ENCODE data around the gene CAMSAP1. TPM values are rescaled to one million over a fixed set of nuclear protein-coding genes. Genes with fewer than 3 reads are reported as not detected.

CAMSAP1 gene
- total and polyA plus RNA-seq, 9 of the 15 experiments (the other 6 are each of a cell fraction or from before 2014, with no cell fraction given) = 1.5 to 28.8 (median 14.3) TPM

DNA sequence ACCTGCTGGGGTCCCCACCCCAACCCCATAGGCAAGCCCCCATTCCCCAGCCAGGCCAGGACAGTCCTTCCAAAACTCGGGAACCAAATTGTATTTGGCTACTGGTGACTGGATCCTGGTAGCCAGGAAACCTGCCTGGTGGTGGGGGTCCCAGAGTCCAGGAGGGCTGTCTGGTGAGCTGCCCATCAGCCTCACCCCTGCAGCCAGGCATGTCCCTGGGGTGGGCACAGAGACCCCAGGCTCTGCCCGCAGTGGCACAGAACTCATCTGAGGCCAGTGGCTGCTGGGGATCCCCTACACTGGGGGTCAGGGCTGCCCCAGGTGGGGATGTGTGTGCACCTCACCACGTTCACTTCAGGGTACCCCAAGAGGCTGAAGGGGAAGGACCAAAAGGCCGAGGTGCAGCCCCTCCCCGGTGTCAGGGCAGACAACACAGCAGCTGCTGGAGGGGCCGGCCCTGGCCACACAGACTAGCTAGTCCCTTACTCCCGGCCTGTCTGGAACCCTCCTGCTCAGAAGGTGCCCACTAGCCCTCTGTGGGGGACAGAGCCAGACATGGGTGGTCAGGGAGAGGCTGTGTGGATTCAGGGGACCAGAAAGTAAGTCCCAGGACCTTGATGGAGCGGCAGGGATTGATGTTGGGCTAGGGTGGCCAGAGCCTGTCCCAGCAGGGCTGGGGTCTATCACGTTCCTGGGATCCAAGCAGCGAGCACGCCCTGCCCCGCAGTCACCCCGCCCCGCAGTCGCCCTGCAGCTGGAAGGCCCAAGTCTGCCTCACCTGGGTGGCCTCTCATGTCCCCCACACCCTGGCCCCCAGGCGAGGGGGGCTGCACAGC is 113.9 kb downstream of the CAMSAP1 start:
- in situ Hi-C loops (cut with MboI) = loop anchor here (10.0 kb wide), 1 partner anchor 481 kb away; no protein-coding TSS in a partner anchor
- POLR2A ChIA-PET = interaction anchor here (0.9 kb wide), 1 partner anchor 14 kb away, joined by 4 read pairs; no protein-coding TSS in a partner anchor
- H4K20me1 ChIP-seq (replicated peaks; ENCODE audit: control insufficient read depth, insufficient read depth, low read length) = peaks cover 16% of the 10 kb centered on the region
- no peaks in the 10 kb centered on the region for H3K9me1 ChIP-seq (ENCODE audit: control insufficient read depth, insufficient read depth, low read length)
- H3K79me2 ChIP-seq (ENCODE audit: control insufficient read depth, insufficient read depth, low read length) = no peaks in the 10 kb centered on the region
- H3K4me2 ChIP-seq (ENCODE audit: insufficient read depth, low read length) = no peak overlapping the region
- H3K9ac ChIP-seq (ENCODE audit: insufficient read depth in 1 of 2, low read depth in 2 of 2, low read length in 2 of 2) = no peak overlapping the region
- DNase-seq (ENCODE audit: extremely low read depth in 1 of 4, low spot score in 3 of 4) (no peak), FAIRE-seq (no peak), ATAC-seq (no peak)
- intact Hi-C loops (cut with micrococcal nuclease) = loop anchor here (5.0 to 10.0 kb wide), 3 partner anchors 89 to 349 kb away; partner anchors contain the start of gene KCNT1
- H3K36me3 ChIP-seq (ENCODE audit: control insufficient read depth, insufficient read depth, low read length) = no peaks in the 10 kb centered on the region
- H2AFZ ChIP-seq (ENCODE audit: low read depth, low read length) = no peak overlapping the region
- no peaks in the 10 kb centered on the region for H3K9me3 ChIP-seq (replicated peaks; ENCODE audit: control insufficient read depth, insufficient read depth, low read depth, low read length)
- H3K4me3 ChIP-seq = no peak overlapping the region
- WGBS (ENCODE audit: insufficient coverage, low coverage, missing lambda C conversion rate) = 25% methylated on average over 14 of the region's 16 CpGs
- peaks cover 3 to 61% of the 10 kb centered on the region in 2 experiments; a peak in 3 of 5 replicates for H3K4me1 ChIP-seq (replicated peaks in 1 of 2; ENCODE audit: control insufficient read depth in 2 of 2, insufficient read depth in 2 of 2, low read length in 2 of 2)
- H3K27me3 ChIP-seq (ENCODE audit: control insufficient read depth in 2 of 2, insufficient read depth in 2 of 2, low read length in 2 of 2) = peaks cover 21 to 64% of the 10 kb centered on the region in 2 experiments
- no TSS peak for BruUV-seq (replicated peaks)
- CTCF ChIA-PET (ENCODE audit: low intra/inter-chr PET ratio) = interaction anchor here (1.1 kb wide), 1 partner anchor 190 kb away, joined by 3 read pairs; no protein-coding TSS in a partner anchor
- no peak overlapping the region for H3K27ac ChIP-seq (ENCODE audit: extremely low read depth, low read depth, low read length)
- TF ChIP-seq ZFPM2 (CRISPR knock-in tag; IDR thresholded peaks at IDR 0.05) (no peak), NCOA2 (IDR thresholded peaks at IDR 0.05; ENCODE audit: partially characterized antibody in 2 of 2) (no peak), ZNF121 (CRISPR knock-in tag; conservative IDR thresholded peaks at IDR 0.05) (no peak), RBM17 (IDR thresholded peaks at IDR 0.05; ENCODE audit: borderline replicate concordance, low read depth, low read length) (no peak), CBX3 (IDR thresholded peaks at IDR 0.05; ENCODE audit: borderline replicate concordance in 1 of 2, low read length in 2 of 2) (no peak), RCOR1 (IDR thresholded peaks at IDR 0.05; ENCODE audit: borderline replicate concordance in 1 of 2, low read depth in 2 of 2, low read length in 2 of 2) (no peak)
- TF ChIP-seq, protein P1, sequence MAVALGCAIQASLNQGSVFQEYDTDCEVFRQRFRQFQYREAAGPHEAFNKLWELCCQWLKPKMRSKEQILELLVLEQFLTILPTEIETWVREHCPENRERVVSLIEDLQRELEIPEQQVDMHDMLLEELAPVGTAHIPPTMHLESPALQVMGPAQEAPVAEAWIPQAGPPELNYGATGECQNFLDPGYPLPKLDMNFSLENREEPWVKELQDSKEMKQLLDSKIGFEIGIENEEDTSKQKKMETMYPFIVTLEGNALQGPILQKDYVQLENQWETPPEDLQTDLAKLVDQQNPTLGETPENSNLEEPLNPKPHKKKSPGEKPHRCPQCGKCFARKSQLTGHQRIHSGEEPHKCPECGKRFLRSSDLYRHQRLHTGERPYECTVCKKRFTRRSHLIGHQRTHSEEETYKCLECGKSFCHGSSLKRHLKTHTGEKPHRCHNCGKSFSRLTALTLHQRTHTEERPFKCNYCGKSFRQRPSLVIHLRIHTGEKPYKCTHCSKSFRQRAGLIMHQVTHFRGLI (CRISPR knock-in tag; IDR thresholded peaks at IDR 0.05) = no peak
- TF ChIP-seq, protein P2, sequence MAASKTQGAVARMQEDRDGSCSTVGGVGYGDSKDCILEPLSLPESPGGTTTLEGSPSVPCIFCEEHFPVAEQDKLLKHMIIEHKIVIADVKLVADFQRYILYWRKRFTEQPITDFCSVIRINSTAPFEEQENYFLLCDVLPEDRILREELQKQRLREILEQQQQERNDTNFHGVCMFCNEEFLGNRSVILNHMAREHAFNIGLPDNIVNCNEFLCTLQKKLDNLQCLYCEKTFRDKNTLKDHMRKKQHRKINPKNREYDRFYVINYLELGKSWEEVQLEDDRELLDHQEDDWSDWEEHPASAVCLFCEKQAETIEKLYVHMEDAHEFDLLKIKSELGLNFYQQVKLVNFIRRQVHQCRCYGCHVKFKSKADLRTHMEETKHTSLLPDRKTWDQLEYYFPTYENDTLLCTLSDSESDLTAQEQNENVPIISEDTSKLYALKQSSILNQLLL (CRISPR knock-in tag; IDR thresholded peaks at IDR 0.05; ENCODE audit: borderline replicate concordance) = no peak
- TF ChIP-seq, protein P3, sequence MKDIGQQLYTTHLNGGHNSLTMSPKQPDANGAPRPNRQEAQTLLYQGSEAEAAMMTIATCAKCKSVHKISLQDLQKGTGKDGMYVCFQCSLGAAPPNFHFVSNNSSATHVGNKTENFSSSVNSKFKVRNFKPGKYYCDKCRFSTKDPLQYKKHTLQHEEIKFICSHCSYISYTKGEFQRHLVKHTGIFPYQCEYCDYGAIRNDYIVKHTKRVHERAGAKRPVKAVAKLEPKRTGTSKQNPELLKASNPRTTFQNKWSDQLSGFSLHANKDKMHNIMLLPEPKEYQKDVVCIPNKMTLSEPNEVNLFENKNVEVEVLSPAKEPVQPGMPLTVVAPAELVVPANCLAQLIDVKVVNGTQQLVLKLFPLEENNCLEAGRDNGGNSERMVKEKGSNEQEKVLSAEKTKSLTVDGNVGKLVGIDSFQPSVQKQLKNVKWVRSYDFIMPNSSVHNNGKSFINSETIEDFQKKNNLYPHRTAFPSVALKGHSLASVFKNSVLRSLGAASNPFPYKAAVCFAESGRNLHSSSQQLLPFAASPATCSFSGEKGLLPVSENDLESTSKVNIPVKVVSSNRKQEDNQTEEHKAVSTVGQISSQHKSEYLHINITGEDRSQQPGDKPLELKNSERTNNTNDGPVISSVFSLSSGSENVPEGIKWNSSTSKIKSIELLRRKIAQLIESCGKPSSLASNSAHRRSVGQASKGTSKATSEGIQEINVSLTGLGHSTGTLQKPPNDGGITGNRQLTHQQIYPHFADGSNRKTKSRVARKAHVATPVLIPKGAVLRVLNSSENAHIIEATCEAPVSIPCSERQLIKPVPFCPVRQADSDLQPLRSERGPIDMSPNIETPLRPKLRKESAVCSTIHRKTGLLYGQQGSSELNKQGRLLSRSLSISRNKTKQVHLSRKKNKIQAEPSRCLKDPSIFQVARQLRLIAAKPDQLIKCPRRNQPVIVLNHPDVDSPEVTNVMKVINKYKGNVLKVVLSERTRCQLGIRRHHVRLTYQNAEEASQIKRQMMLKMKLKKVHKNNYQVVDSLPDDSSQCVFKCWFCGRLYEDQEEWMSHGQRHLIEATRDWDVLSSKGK (CRISPR knock-in tag; IDR thresholded peaks at IDR 0.05) = no peak
- TF ChIP-seq, protein P4, sequence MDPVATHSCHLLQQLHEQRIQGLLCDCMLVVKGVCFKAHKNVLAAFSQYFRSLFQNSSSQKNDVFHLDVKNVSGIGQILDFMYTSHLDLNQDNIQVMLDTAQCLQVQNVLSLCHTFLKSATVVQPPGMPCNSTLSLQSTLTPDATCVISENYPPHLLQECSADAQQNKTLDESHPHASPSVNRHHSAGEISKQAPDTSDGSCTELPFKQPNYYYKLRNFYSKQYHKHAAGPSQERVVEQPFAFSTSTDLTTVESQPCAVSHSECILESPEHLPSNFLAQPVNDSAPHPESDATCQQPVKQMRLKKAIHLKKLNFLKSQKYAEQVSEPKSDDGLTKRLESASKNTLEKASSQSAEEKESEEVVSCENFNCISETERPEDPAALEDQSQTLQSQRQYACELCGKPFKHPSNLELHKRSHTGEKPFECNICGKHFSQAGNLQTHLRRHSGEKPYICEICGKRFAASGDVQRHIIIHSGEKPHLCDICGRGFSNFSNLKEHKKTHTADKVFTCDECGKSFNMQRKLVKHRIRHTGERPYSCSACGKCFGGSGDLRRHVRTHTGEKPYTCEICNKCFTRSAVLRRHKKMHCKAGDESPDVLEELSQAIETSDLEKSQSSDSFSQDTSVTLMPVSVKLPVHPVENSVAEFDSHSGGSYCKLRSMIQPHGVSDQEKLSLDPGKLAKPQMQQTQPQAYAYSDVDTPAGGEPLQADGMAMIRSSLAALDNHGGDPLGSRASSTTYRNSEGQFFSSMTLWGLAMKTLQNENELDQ (CRISPR knock-in tag; IDR thresholded peaks at IDR 0.05; ENCODE audit: borderline replicate concordance) = no peak
